ENCODE results near the gene RHBG. TPM values are rescaled to one million over a fixed set of nuclear protein-coding genes. Genes with fewer than 3 reads are reported as not detected.

RHBG gene
- total RNA-seq, 4 donors from 2014 or later: 0.23 to 1.6 (median 1.1) TPM

DNA sequence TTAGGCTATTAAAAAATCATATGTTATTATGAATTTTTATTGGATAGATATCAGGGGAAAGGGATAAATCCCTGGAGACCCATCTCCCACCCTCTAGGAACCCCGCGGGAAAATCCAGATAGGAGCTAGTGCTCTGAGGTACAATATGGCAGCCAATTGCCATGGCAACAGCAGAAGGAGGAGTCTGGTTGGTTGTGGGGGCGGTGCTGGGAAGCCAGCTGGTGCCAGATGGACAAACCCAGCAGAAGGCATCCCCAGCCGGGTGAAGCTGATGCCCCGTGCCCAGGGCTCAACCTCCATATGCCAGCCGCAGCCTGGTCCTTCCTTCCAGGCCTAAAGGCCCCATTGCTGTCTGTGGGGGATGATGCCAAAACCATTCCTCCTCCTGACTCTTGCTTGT is 38.3 kb downstream of the RHBG start:
- TF ChIP-seq, protein P1, sequence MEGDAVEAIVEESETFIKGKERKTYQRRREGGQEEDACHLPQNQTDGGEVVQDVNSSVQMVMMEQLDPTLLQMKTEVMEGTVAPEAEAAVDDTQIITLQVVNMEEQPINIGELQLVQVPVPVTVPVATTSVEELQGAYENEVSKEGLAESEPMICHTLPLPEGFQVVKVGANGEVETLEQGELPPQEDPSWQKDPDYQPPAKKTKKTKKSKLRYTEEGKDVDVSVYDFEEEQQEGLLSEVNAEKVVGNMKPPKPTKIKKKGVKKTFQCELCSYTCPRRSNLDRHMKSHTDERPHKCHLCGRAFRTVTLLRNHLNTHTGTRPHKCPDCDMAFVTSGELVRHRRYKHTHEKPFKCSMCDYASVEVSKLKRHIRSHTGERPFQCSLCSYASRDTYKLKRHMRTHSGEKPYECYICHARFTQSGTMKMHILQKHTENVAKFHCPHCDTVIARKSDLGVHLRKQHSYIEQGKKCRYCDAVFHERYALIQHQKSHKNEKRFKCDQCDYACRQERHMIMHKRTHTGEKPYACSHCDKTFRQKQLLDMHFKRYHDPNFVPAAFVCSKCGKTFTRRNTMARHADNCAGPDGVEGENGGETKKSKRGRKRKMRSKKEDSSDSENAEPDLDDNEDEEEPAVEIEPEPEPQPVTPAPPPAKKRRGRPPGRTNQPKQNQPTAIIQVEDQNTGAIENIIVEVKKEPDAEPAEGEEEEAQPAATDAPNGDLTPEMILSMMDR (IDR thresholded peaks at IDR 0.05): no peak
- no peak for TF ChIP-seq POLR2A (IDR thresholded peaks at IDR 0.05)
- Histone ChIP-seq H3K9me3 (no peaks in the 10 kb centered on the region), H3K4me1 (no peaks in the 10 kb centered on the region), H3K4me3 (no peak overlapping the region), H3K27ac (no peak overlapping the region), H3K36me3 (no peaks in the 10 kb centered on the region), H3K27me3 (peaks cover 0 to 94% (median 0%) of the 10 kb centered on the region in 4 donors)
- 62 to 71% methylated on average over 5 to 6 of the region's 6 CpGs for WGBS, 2 donors
- intact Hi-C loops (cut with DNase I): no loop called here
- no peak for DNase-seq

DNA sequence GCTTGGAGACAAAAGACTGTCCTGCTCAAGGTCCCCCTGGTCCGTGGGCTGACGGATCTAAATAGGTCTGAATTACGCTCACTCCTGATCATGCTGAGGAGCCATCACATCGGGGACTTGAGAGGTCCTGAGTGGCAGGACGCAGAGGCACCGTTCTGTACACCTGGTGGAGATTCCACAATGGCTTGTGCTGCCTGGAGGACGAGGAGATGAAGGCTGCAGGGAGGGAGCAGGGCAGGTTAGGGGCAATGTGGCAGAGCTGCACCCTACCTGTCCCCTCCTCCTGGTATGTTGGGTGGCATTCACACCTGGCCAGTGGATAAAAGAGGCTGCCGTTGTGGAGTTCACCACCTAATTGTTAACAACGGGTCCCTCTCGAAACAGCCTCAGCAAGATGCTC is 38.7 kb downstream of the RHBG start:
- H3K9me3 ChIP-seq: no peaks in the 10 kb centered on the region
- no peaks in the 10 kb centered on the region for H3K36me3 ChIP-seq
- H3K27ac ChIP-seq: no peak overlapping the region
- H3K4me1 ChIP-seq: no peaks in the 10 kb centered on the region
- 65 to 78% methylated on average over 5 to 7 of the region's 10 CpGs for WGBS, 2 donors
- TF ChIP-seq, protein P1 (IDR thresholded peaks at IDR 0.05): no peak
- no peak for TF ChIP-seq POLR2A (IDR thresholded peaks at IDR 0.05)
- H3K27me3 ChIP-seq: peaks cover 0 to 94% (median 0%) of the 10 kb centered on the region in 4 donors
- no peak for DNase-seq
- no peak overlapping the region for H3K4me3 ChIP-seq
- intact Hi-C loops (cut with DNase I): no loop called here

DNA sequence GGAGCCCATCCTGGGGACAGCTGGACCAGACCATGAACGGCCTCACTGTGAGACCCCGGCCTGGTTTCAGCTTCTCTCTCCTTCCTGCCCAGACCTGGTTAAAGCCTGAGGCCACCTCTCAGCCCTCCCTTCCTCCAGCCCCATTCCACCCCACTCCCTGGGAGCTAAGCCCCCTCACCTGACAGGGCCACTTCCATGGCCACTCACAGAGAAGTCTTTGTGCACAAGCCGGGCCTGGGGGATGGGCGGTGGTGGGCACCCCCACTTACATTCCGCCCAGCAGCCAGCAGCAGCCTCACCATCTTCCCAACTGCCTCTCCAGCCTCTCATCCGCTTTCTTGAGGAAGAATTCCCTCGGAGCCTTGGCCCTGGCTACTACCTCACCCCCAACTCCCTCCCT is 40.4 kb downstream of the RHBG start:
- DNase-seq: no peak
- 72 to 88% methylated on average over 7 of the region's 7 CpGs for WGBS, 2 donors
- Histone ChIP-seq H3K4me3 (no peak overlapping the region), H3K27ac (no peak overlapping the region), H3K9me3 (no peaks in the 10 kb centered on the region), H3K27me3 (peaks cover 0 to 94% (median 2%) of the 10 kb centered on the region in 4 donors), H3K36me3 (no peaks in the 10 kb centered on the region), H3K4me1 (no peaks in the 10 kb centered on the region)
- TF ChIP-seq, protein P1 (IDR thresholded peaks at IDR 0.05): no peak
- TF ChIP-seq POLR2A (IDR thresholded peaks at IDR 0.05): no peak
- intact Hi-C loops (cut with DNase I): no loop called here

DNA sequence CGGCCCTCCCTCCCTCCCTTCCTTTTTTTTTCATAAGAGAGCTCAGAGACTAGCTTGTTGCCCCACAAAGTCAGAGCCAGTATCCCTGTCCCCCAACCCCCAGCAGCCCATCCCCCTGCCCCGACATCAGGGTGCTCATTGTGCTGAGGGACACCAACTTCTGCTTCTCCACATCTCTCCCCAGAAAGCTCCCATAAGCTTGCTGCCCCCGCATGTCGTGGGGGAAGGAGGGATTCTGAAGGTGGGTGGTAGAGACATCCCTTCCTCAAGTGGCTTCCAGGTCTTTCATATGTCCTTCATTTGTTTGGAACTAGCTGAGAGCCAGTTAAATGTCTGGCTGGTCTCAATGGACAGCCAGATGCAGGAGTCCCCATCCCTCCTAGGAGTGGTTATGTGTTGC is 41.2 kb downstream of the RHBG start:
- H3K4me1 ChIP-seq: no peaks in the 10 kb centered on the region
- no peak overlapping the region for H3K4me3 ChIP-seq
- no peak for DNase-seq
- no peaks in the 10 kb centered on the region for H3K9me3 ChIP-seq
- H3K27ac ChIP-seq: no peak overlapping the region
- no peak for TF ChIP-seq POLR2A (IDR thresholded peaks at IDR 0.05)
- TF ChIP-seq, protein P1 (IDR thresholded peaks at IDR 0.05): no peak
- intact Hi-C loops (cut with DNase I): no loop called here
- peaks cover 0 to 94% (median 2%) of the 10 kb centered on the region in 4 donors for H3K27me3 ChIP-seq
- WGBS, 2 donors: 70 to 78% methylated on average over 2 of the region's 4 CpGs
- H3K36me3 ChIP-seq: no peaks in the 10 kb centered on the region

DNA sequence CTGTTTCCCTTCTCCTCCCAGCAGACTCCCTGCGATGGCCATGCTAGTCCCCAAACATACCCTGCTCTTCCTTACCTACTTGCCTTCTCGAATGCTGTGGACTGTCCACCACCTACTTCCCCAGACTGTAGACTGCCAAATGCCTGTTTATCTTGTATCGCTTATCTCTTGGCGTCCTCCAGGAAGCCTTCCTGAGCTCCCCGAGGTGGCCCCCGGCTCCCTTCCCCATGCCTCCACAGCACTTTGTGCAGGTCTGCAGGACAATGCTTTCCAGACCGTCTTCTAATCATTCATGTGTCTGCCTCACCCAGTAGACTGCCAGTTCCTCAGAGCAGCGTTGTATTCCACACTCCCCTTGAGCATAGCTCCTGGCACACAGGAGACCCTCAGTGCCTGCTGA is 41.7 kb downstream of the RHBG start:
- intact Hi-C loops (cut with DNase I): no loop called here
- no peaks in the 10 kb centered on the region for H3K9me3 ChIP-seq
- H3K27me3 ChIP-seq: peaks cover 0 to 94% (median 4%) of the 10 kb centered on the region in 4 donors
- TF ChIP-seq, protein P1 (IDR thresholded peaks at IDR 0.05): no peak
- no peak for TF ChIP-seq POLR2A (IDR thresholded peaks at IDR 0.05)
- WGBS, 2 donors: 79 to 87% methylated on average over 7 to 8 of the region's 8 CpGs
- no peaks in the 10 kb centered on the region for H3K36me3 ChIP-seq
- H3K4me1 ChIP-seq: no peaks in the 10 kb centered on the region
- no peak overlapping the region for H3K27ac ChIP-seq
- DNase-seq: no peak
- H3K4me3 ChIP-seq: no peak overlapping the region
